ENCODE results near the gene KLRF2.

- TF ChIP-seq CTCF (tag by site-specific recombination; IDR thresholded peaks at IDR 0.05), result no peak
- TF ChIP-seq ZNF433 (tag by site-specific recombination; IDR thresholded peaks at IDR 0.05; ENCODE audit: low read depth), result no peak
- TF ChIP-seq PBX3 (CRISPR knock-in tag; IDR thresholded peaks at IDR 0.05), result no peak
- TF ChIP-seq ZNF677 (tag by site-specific recombination; IDR thresholded peaks at IDR 0.05), result no peak
- TF ChIP-seq, protein P1, sequence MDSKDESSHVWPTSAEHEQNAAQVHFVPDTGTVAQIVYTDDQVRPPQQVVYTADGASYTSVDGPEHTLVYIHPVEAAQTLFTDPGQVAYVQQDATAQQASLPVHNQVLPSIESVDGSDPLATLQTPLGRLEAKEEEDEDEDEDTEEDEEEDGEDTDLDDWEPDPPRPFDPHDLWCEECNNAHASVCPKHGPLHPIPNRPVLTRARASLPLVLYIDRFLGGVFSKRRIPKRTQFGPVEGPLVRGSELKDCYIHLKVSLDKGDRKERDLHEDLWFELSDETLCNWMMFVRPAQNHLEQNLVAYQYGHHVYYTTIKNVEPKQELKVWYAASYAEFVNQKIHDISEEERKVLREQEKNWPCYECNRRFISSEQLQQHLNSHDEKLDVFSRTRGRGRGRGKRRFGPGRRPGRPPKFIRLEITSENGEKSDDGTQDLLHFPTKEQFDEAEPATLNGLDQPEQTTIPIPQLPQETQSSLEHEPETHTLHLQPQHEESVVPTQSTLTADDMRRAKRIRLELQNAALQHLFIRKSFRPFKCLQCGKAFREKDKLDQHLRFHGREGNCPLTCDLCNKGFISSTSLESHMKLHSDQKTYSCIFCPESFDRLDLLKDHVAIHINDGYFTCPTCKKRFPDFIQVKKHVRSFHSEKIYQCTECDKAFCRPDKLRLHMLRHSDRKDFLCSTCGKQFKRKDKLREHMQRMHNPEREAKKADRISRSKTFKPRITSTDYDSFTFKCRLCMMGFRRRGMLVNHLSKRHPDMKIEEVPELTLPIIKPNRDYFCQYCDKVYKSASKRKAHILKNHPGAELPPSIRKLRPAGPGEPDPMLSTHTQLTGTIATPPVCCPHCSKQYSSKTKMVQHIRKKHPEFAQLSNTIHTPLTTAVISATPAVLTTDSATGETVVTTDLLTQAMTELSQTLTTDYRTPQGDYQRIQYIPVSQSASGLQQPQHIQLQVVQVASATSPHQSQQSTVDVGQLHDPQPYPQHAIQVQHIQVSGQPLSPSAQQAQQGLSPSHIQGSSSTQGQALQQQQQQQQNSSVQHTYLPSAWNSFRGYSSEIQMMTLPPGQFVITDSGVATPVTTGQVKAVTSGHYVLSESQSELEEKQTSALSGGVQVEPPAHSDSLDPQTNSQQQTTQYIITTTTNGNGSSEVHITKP (tag by site-specific recombination; IDR thresholded peaks at IDR 0.05), result no peak
- no peak for TF ChIP-seq PATZ1 (tag by site-specific recombination; IDR thresholded peaks at IDR 0.05)
- TF ChIP-seq KLF1 (tag by site-specific recombination; IDR thresholded peaks at IDR 0.05), result no peak
- TF ChIP-seq, protein P2, sequence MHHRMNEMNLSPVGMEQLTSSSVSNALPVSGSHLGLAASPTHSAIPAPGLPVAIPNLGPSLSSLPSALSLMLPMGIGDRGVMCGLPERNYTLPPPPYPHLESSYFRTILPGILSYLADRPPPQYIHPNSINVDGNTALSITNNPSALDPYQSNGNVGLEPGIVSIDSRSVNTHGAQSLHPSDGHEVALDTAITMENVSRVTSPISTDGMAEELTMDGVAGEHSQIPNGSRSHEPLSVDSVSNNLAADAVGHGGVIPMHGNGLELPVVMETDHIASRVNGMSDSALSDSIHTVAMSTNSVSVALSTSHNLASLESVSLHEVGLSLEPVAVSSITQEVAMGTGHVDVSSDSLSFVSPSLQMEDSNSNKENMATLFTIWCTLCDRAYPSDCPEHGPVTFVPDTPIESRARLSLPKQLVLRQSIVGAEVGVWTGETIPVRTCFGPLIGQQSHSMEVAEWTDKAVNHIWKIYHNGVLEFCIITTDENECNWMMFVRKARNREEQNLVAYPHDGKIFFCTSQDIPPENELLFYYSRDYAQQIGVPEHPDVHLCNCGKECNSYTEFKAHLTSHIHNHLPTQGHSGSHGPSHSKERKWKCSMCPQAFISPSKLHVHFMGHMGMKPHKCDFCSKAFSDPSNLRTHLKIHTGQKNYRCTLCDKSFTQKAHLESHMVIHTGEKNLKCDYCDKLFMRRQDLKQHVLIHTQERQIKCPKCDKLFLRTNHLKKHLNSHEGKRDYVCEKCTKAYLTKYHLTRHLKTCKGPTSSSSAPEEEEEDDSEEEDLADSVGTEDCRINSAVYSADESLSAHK (tag by site-specific recombination; IDR thresholded peaks at IDR 0.05), result no peak
- TF ChIP-seq ZNF473 (tag by site-specific recombination; IDR thresholded peaks at IDR 0.05), result no peak
- no peak for TF ChIP-seq ZNF830 (tag by site-specific recombination; IDR thresholded peaks at IDR 0.05; ENCODE audit: low read depth)
- no peak for TF ChIP-seq ZXDB (tag by site-specific recombination; IDR thresholded peaks at IDR 0.05)
- no peak for TF ChIP-seq ZBTB10 (tag by site-specific recombination; IDR thresholded peaks at IDR 0.05)
Measured at GRCh38 chr12:9858135-9858534, 23.2 kb upstream of the KLRF2 start.

Data from HEK293 (cell line).